ENCODE measurements around the gene DENND11. TPM values are rescaled to one million over a fixed set of nuclear protein-coding genes. Genes with fewer than 3 reads are reported as not detected.

Gene DENND11
- total RNA-seq, 1 donor from 2014 or later: 40.2 TPM

DNA sequence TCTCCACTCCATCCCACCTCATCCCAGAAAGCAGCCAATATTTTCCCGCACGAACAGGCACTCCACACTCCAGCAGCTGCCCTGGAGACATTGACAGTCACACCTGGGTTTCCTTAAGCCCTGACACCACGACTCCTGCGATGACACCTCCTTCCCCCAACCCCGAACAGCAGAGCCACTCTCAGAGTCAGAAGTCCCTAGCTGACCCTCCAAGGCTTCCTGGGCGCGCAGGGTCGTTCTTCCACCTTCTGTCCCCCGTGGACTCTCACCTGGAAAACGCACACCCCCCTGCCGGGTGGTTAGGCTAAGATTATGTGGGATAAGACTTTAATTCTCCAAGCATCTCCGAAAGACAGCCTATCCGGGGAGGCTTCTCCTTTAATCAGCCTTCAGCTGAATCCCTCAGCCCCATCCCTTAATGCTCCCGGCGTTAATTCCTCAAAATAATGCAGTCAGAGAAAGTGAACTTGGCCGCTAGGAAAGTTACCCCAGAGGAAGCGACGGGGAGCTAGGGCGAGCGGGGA is 1.1 kb downstream of the DENND11 start:
- intact Hi-C loops (cut with DNase I): no loop called here
- TF ChIP-seq, protein P1, sequence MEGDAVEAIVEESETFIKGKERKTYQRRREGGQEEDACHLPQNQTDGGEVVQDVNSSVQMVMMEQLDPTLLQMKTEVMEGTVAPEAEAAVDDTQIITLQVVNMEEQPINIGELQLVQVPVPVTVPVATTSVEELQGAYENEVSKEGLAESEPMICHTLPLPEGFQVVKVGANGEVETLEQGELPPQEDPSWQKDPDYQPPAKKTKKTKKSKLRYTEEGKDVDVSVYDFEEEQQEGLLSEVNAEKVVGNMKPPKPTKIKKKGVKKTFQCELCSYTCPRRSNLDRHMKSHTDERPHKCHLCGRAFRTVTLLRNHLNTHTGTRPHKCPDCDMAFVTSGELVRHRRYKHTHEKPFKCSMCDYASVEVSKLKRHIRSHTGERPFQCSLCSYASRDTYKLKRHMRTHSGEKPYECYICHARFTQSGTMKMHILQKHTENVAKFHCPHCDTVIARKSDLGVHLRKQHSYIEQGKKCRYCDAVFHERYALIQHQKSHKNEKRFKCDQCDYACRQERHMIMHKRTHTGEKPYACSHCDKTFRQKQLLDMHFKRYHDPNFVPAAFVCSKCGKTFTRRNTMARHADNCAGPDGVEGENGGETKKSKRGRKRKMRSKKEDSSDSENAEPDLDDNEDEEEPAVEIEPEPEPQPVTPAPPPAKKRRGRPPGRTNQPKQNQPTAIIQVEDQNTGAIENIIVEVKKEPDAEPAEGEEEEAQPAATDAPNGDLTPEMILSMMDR (IDR thresholded peaks at IDR 0.05): no peak
- Histone ChIP-seq H3K36me3 (no peaks in the 10 kb centered on the region), H3K4me1 (peaks cover 35% of the 10 kb centered on the region), H3K9me3 (no peaks in the 10 kb centered on the region), H3K4me3 (peak overlapping the region; percentile 73), H3K27ac (peak overlapping the region; percentile 84), H3K27me3 (no peaks in the 10 kb centered on the region)
- ATAC-seq: peak; percentile 11
- no peak for DNase-seq

DNA sequence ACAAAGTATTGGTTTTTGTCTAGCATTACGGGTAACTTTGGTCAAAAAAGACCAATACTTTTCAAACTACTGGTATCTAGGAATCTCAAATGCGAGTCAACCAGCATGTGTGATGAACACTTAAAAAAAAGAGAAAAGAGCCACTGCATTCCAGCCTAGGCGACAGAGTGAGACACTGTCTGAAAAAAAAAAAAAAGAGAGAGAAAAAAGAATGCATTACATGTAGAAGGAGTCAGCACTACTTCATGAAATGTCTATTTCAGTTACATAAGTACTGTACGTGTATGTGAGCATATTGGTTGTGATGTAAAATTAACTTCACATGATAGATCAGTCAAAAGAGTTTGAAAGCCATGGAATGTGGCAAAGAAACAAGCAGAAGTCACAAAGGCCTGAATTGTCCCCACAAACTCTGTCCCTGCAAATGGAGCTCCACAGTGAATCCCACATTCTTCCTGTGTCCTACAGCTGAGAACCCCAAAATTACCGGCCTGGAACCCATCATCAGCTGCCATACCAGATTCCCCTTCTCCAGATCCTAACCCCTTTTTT is 1.6 kb downstream of the DENND11 start:
- H3K9me3 ChIP-seq: no peaks in the 10 kb centered on the region
- intact Hi-C loops (cut with DNase I): no loop called here
- H3K4me3 ChIP-seq: peak overlapping the region; percentile 73
- peak overlapping the region; percentile 84 for H3K27ac ChIP-seq
- H3K27me3 ChIP-seq: no peaks in the 10 kb centered on the region
- peaks cover 40% of the 10 kb centered on the region for H3K4me1 ChIP-seq
- ATAC-seq (no peak), DNase-seq (no peak)
- TF ChIP-seq, protein P1 (IDR thresholded peaks at IDR 0.05): no peak
- no peaks in the 10 kb centered on the region for H3K36me3 ChIP-seq

DNA sequence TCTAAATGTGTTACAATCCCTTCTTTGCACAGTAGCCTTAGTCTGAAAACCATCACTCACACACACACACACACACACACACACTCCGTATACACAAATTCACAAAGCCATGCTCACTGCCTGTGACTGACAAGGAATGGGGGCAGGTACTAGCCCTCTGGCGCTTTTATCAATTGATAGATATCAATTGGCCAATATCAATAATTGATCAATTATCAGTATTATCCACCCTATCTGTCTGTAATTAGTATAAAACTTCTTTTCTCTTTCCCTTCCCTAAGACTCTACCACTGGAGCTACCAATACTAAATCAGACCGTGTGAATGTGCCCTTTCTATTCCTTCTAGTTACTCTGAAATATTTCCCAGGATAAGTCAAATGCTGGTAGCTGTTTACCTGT is 2.1 kb downstream of the DENND11 start:
- no peak overlapping the region for H3K4me3 ChIP-seq
- DNase-seq: no peak
- peaks cover 40% of the 10 kb centered on the region for H3K4me1 ChIP-seq
- H3K9me3 ChIP-seq: no peaks in the 10 kb centered on the region
- no peaks in the 10 kb centered on the region for H3K36me3 ChIP-seq
- H3K27ac ChIP-seq: no peak overlapping the region
- TF ChIP-seq, protein P1 (IDR thresholded peaks at IDR 0.05): no peak
- H3K27me3 ChIP-seq: no peaks in the 10 kb centered on the region
- intact Hi-C loops (cut with DNase I): no loop called here
- no peak for ATAC-seq

DNA sequence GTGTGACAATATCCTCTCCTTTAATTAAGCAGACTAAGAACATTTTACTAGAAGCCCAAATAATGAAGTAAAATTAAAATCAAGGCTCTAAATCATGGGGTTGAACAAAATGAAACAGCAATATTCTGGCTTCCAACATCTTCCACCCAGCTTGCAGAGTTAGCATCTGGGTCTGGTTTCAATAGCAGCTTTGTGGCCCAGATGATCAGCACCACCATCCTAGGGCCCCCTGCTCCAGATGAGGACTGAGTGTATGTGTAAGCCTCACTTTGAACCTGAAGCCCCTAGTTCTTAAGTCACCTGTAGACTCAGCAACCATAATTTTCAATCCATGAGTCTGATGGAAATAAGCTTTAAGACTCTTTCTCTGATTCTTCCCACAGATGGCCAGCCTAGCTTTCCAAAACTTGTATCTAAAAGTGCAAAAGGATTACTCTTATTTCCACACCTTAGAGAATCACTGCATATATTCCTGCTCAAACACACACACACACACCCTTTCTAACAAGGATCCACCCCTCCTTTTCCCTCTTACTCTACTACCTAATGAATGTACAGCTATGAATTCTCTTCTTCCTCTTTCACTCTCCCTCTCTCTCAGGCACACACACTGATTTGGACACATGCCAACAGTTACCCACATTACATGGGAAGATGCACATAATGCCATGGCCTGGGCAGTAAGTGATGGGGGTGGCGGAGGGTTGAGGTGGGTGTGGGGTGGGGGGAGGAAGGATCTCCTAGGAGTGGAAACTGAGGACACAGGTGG is 3.5 kb downstream of the DENND11 start:
- H3K27ac ChIP-seq: no peak overlapping the region
- peaks cover 40% of the 10 kb centered on the region for H3K4me1 ChIP-seq

DNA sequence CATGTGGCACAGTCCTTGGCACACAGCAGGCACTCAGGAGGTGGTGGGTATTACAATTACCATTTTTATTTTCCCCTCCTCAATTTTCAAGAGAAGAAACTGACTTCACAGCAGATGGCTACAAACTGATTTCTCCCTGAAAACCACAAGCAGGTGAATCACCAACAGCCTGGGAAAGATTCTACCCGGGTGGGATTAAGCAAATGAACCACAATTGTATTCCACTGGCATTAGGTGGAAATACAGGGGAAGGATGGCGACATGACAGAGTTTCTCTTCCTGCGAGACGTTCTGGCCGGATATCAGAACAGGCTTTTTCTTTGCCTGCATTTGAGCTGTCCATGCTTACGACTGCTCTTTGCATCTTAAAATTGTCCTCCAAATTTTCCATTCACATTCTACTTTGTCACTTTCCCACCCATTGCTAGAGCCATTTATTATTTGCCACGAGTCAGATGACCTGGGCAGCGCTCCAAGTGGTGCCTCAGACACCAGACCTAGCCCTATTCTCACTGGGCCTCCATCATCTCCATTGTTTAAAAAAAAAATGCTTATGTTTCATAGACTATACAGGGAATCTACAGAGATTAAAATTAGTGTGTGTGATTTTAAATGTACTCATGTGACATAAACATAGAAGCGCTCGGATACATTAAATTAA is 4.6 kb downstream of the DENND11 start:
- H3K9me3 ChIP-seq: no peaks in the 10 kb centered on the region
- no peak for ATAC-seq
- H3K36me3 ChIP-seq: no peaks in the 10 kb centered on the region
- H3K27me3 ChIP-seq: no peaks in the 10 kb centered on the region
- no peak overlapping the region for H3K4me3 ChIP-seq
- intact Hi-C loops (cut with DNase I): no loop called here
- DNase-seq: no peak
- TF ChIP-seq, protein P1 (IDR thresholded peaks at IDR 0.05): no peak
- peaks cover 32% of the 10 kb centered on the region for H3K4me1 ChIP-seq
- H3K27ac ChIP-seq: no peak overlapping the region

More for the DNA sequence above, 3.5 kb downstream of the DENND11 start:
- intact Hi-C loops (cut with DNase I): no loop called here
- DNase-seq (no peak), ATAC-seq (no peak)
- no peak overlapping the region for H3K4me3 ChIP-seq
- H3K27me3 ChIP-seq: no peaks in the 10 kb centered on the region
- no peaks in the 10 kb centered on the region for H3K9me3 ChIP-seq
- TF ChIP-seq, protein P1 (IDR thresholded peaks at IDR 0.05): no peak
- no peaks in the 10 kb centered on the region for H3K36me3 ChIP-seq
